HepG2 (cell line): ENCODE data around the gene MITF. TPM values are rescaled to one million over a fixed set of nuclear protein-coding genes. Genes with fewer than 3 reads are reported as not detected.

Experiments used
- ATAC-seq: fragments of 200-7000 bp; cut with Tn5 transposase; 3 replicates; pipeline ENCODE4 v1.9.1; 2020; ENCODE audit warnings: mild to moderate bottlenecking, moderate library complexity
- BruUV-seq: library from RNA; stranded (reverse); fragments of 400-500 nt; replicated peaks from 2 replicates; lab custom pipeline; 2021; lab: Mats Ljungman, UMichigan
- CTCF ChIA-PET: fragments of 300-600 bp; formaldehyde crosslinking; extraction: SDS; loops from one replicate; lab custom pipeline; 2021; ENCODE audit warnings: low total read pairs, inconsistent platforms, low intra/inter-chr PET ratio; lab: Yijun Ruan, JAX
- POLR2A ChIA-PET: fragments of 350-600 bp; sonication (Branson Sonifier 250); formaldehyde crosslinking; loops from one replicate; lab custom pipeline; 2020; ENCODE audit warnings: antibody characterized with exemption, inconsistent platforms; lab: Yijun Ruan, JAX
- DNase-seq: peaks from one replicate; pipeline ENCODE4 v3.0.0-alpha.2; 2015; ENCODE audit warnings: low spot score
- FAIRE-seq: peaks from 3 replicates; lab custom pipeline; 2011; peaks lifted over from hg19 to GRCh38; lab: Jason Lieb, UNC
- H2AFZ ChIP-seq: one replicate; pipeline ENCODE4 v1.6.1; 2011; ENCODE audit warnings: low read length, inconsistent platforms
- H3K27ac ChIP-seq: fragments of 300-600 bp; 3 replicates; pipeline ENCODE4 v1.8.0; 2011; ENCODE audit warnings: mixed run types, mild to moderate bottlenecking, mixed read lengths, low read length, inconsistent platforms; ENCODE audit not compliant: insufficient read depth; ENCODE audit errors: extremely low read length
- H3K27me3 ChIP-seq, 2 experiments: fragments of 200-600 bp in 1 of 2; 2 replicates in 1 of 2; 3 replicates in 1 of 2; pipeline versions ENCODE4 v1.6.0 to v1.8.0; 2011; ENCODE audit warnings: low read length in 2 of 2, mild to moderate bottlenecking in 2 of 2, moderate library complexity in 2 of 2, inconsistent platforms in 1 of 2; ENCODE audit not compliant: insufficient read depth in 2 of 2, control insufficient read depth in 1 of 2
- H3K36me3 ChIP-seq, 2 experiments: fragments of 200-600 bp in 1 of 2; replicated peaks in 1 of 2; 2 replicates in 1 of 2; 3 replicates in 1 of 2; pipeline versions ENCODE4 v1.5.1 to v1.8.0; 2011; ENCODE audit warnings: low read length in 2 of 2, inconsistent platforms in 1 of 2; ENCODE audit not compliant: insufficient read depth in 2 of 2, control insufficient read depth in 1 of 2
- H3K4me1 ChIP-seq: 2 replicates; pipeline ENCODE4 v1.5.1; 2012; ENCODE audit warnings: low read length, inconsistent platforms; ENCODE audit not compliant: insufficient read depth
- H3K4me2 ChIP-seq: 2 replicates; pipeline ENCODE4 v1.6.0; 2011; ENCODE audit warnings: low read depth, low read length, inconsistent platforms
- H3K4me3 ChIP-seq, 3 experiments: fragments of 200-600 bp in 1 of 3; sonication (generic), shearing (Covaris generic) in 1 of 3; replicated peaks in 1 of 3; 2 replicates each; pipeline ENCODE4 v1.5.1; 2011 to 2016; ENCODE audit warnings: low read length in 3 of 3, inconsistent platforms in 2 of 3, low read depth in 2 of 3, mild to moderate bottlenecking in 2 of 3, control low read depth in 1 of 3, mixed read lengths in 1 of 3; ENCODE audit not compliant: insufficient read depth in 1 of 3
- H3K79me2 ChIP-seq: one replicate; pipeline ENCODE4 v1.6.1; 2011; ENCODE audit warnings: low read length, inconsistent platforms; ENCODE audit not compliant: insufficient read depth
- H3K9ac ChIP-seq: 2 replicates; pipeline ENCODE4 v1.6.0; 2011; ENCODE audit warnings: mild to moderate bottlenecking, low read depth, low read length, inconsistent platforms; ENCODE audit not compliant: insufficient read depth
- H3K9me3 ChIP-seq: 2 replicates; pipeline ENCODE4 v1.5.1; 2012; ENCODE audit warnings: mild to moderate bottlenecking, low read length
- H4K20me1 ChIP-seq: 2 replicates; pipeline ENCODE4 v1.6.0; 2011; ENCODE audit warnings: inconsistent platforms, mild to moderate bottlenecking, low read length, moderate library complexity; ENCODE audit not compliant: insufficient read depth
- ETV5 ChIP-seq: IDR thresholded peaks from 2 replicates; pipeline ENCODE4 v1.6.1; 2018; ENCODE audit warnings: missing biosample characterization, missing genetic modification reagents, inconsistent platforms, borderline replicate concordance
- HNF1B ChIP-seq: sonication (generic); formaldehyde crosslinking; IDR thresholded peaks from 2 replicates; pipeline ENCODE4 v1.5.1; 2020; ENCODE audit warnings: mild to moderate bottlenecking, moderate library complexity, missing genetic modification reagents
- MEIS1 ChIP-seq: sonication (generic); formaldehyde crosslinking; IDR thresholded peaks from 2 replicates; pipeline ENCODE4 v1.9.0; 2021; ENCODE audit warnings: mild to moderate bottlenecking, missing genetic modification reagents, moderate library complexity, borderline replicate concordance
- NPAS2 ChIP-seq: sonication (generic); formaldehyde crosslinking; IDR thresholded peaks from 2 replicates; pipeline ENCODE4 v1.8.0; 2022; ENCODE audit warnings: mild to moderate bottlenecking, missing genetic modification reagents, borderline replicate concordance
- PBX3 ChIP-seq: sonication (generic); formaldehyde crosslinking; IDR thresholded peaks from 2 replicates; pipeline ENCODE4 v1.8.1; 2023; ENCODE audit warnings: missing genetic modification reagents, inconsistent platforms, borderline replicate concordance
- PCBP2 ChIP-seq: fragments of 200-400 bp; formaldehyde crosslinking; optimal IDR thresholded peaks from 2 replicates; pipeline ENCODE3; 2018; ENCODE audit warnings: low read length, low read depth; ENCODE audit not compliant: poor library complexity, severe bottlenecking
- RAD51 ChIP-seq: fragments of 450-650 bp; IDR thresholded peaks from 2 replicates; pipeline ENCODE4 v1.6.1; 2016; ENCODE audit warnings: borderline replicate concordance
- RBFOX2 ChIP-seq: fragments of 200-400 bp; formaldehyde crosslinking; IDR thresholded peaks from 2 replicates; pipeline ENCODE4 v1.6.1; 2017; ENCODE audit warnings: low read depth, mild to moderate bottlenecking, low read length
- SRSF9 ChIP-seq: fragments of 200-400 bp; formaldehyde crosslinking; IDR thresholded peaks from 2 replicates; pipeline ENCODE4 v1.6.1; 2018; ENCODE audit warnings: borderline replicate concordance, mild to moderate bottlenecking, low read depth, low read length; ENCODE audit not compliant: insufficient read depth, poor library complexity, severe bottlenecking
- TBX2 ChIP-seq: sonication (generic); formaldehyde crosslinking; IDR thresholded peaks from 2 replicates; pipeline ENCODE4 v1.5.0; 2020; ENCODE audit warnings: missing genetic modification reagents, mild to moderate bottlenecking, borderline replicate concordance
- ZFP36 ChIP-seq: fragments of 150-350 bp; IDR thresholded peaks from 2 replicates; pipeline ENCODE4 v1.6.1; 2018; ENCODE audit warnings: borderline replicate concordance, low read length, low read depth; ENCODE audit not compliant: partially characterized antibody
- ZGPAT ChIP-seq: IDR thresholded peaks from 2 replicates; pipeline ENCODE4 v1.6.1; 2016; ENCODE audit warnings: mild to moderate bottlenecking
- ZNF740 ChIP-seq: sonication (generic); formaldehyde crosslinking; IDR thresholded peaks from 2 replicates; pipeline ENCODE4 v1.4.0; 2020; ENCODE audit warnings: missing genetic modification reagents
- WGBS: methylation state at CpG from one replicate; pipeline ENCODE4 v1.1.6; 2017; ENCODE audit warnings: low lambda C conversion rate; 5-methylcytosine and 5-hydroxymethylcytosine counted together
- in situ Hi-C: cut with HindIII; loops from 2 replicates; pipeline ENCODE4 v1.10.0; 2017; ENCODE audit warnings: low pct_unique_long_range_greater_than_20kb; ENCODE audit not compliant: extremely low pct_ligation_motif_present
- intact Hi-C: fragments of 100-400 bp; cut with micrococcal nuclease; formaldehyde crosslinking; loops from one replicate; pipeline ENCODE4 v1.10.0; 2022; ENCODE audit not compliant: unreplicated experiment
- polyA plus RNA-seq, 8 experiments: library from polyadenylated mRNA; depleted of rRNA in 3 of 8; stranded (reverse) in 7 of 8; unstranded in 1 of 8; fragments of >200 nt; fragmentation: Illumina TruSeq in 4 of 8; extraction: Trizol in 4 of 8; gene quantifications; 2 replicates each; pipeline versions ENCODE4 v1.2.1 to v1.2.3, GENCODE V29; 2011 to 2016; ENCODE audit warnings: low read depth in 4 of 8, missing spikeins in 1 of 8, mixed read lengths in 1 of 8; ENCODE audit not compliant: insufficient read depth in 1 of 8
- total RNA-seq, 5 experiments: library from RNA; depleted of rRNA; stranded (reverse); fragments of >200 nt; fragmentation: Illumina TruSeq; extraction: Trizol; gene quantifications; 2 replicates each; pipeline ENCODE4 v1.2.3, GENCODE V29; 2016; ENCODE audit warnings: low read depth in 1 of 5
- TF ChIP-seq, protein P1 (sequence below): sonication (generic); formaldehyde crosslinking; IDR thresholded peaks from 2 replicates; pipeline ENCODE4 v1.4.0; 2020; ENCODE audit warnings: missing genetic modification reagents, mild to moderate bottlenecking, borderline replicate concordance
- TF ChIP-seq, protein P2 (sequence below): sonication (generic); formaldehyde crosslinking; IDR thresholded peaks from 2 replicates; pipeline ENCODE4 v1.8.1; 2023; ENCODE audit warnings: mild to moderate bottlenecking, missing genetic modification reagents

The MITF gene
- total and polyA plus RNA-seq, 2 of the 13 experiments (the other 11 are each of a cell fraction or from before 2014, with no cell fraction given), result 0.12 to 0.38 TPM

GRCh38 chr3:69720824-69721223 lies 18.4 kb upstream of the MITF start (continued):
- no peak for TF ChIP-seq HNF1B
- TF ChIP-seq SRSF9, result no peak
- TF ChIP-seq MEIS1, result no peak
- TF ChIP-seq RAD51, result no peak
- TF ChIP-seq ZGPAT (CRISPR knock-in tag), result no peak
- TF ChIP-seq NPAS2 (CRISPR knock-in tag), result no peak
- TF ChIP-seq ZNF740 (CRISPR knock-in tag), result no peak
- no peak for TF ChIP-seq ZFP36

DNA sequence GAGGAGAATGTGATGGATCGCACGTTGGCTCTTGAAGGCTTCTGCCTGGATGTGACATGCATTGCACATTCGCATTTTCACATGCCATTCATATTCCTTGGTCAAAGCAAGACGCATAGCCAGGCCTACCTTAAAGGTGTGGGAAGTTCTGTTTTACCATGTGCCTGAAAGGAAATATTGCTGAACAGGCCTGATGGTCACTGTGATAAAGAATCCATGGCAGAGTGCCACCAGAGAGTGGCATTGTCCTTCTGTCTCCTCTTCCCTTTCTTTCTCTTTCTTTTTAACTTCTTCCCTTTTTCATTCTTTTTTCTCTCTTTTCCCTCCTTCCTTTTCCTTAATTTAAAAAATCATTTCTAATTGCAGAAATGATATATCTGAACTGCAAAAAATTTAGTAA lies 15.9 kb upstream of the MITF start:
- Histone ChIP-seq H2AFZ (no peak overlapping the region), H3K9ac (no peak overlapping the region), H3K79me2 (no peaks in the 10 kb centered on the region), H3K4me2 (no peak overlapping the region), H3K36me3 (no peaks in the 10 kb centered on the region), H3K4me1 (no peaks in the 10 kb centered on the region), H3K9me3 (no peaks in the 10 kb centered on the region), H3K4me3 (no peak overlapping the region), H4K20me1 (no peaks in the 10 kb centered on the region), H3K27me3 (no peaks in the 10 kb centered on the region; a peak in 2 of 5 replicates), H3K27ac (no peak overlapping the region)
- TF ChIP-seq, protein P1, sequence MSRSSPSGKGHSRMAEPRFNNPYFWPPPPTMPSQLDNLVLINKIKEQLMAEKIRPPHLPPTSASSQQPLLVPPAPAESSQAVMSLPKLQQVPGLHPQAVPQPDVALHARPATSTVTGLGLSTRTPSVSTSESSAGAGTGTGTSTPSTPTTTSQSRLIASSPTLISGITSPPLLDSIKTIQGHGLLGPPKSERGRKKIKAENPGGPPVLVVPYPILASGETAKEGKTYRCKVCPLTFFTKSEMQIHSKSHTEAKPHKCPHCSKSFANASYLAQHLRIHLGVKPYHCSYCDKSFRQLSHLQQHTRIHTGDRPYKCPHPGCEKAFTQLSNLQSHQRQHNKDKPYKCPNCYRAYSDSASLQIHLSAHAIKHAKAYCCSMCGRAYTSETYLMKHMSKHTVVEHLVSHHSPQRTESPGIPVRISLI (CRISPR knock-in tag), result no peak
- TF ChIP-seq ETV5, result no peak
- TF ChIP-seq PCBP2, result no peak
- TF ChIP-seq RBFOX2, result no peak
- no peak for TF ChIP-seq PBX3 (CRISPR knock-in tag)
- TF ChIP-seq, protein P2, sequence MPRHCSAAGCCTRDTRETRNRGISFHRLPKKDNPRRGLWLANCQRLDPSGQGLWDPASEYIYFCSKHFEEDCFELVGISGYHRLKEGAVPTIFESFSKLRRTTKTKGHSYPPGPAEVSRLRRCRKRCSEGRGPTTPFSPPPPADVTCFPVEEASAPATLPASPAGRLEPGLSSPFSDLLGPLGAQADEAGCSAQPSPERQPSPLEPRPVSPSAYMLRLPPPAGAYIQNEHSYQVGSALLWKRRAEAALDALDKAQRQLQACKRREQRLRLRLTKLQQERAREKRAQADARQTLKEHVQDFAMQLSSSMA (CRISPR knock-in tag), result no peak
- TF ChIP-seq TBX2 (CRISPR knock-in tag), result no peak
- 80% methylated on average over 2 of the region's 4 CpGs for WGBS
- no TSS peak for BruUV-seq
- DNase-seq (no peak), FAIRE-seq (no peak), ATAC-seq (no peak)
- intact Hi-C loops (no loop called here), in situ Hi-C loops (no loop called here)
- POLR2A ChIA-PET, result no interaction called here
- CTCF ChIA-PET, result no interaction called here
